NCI-H2107 (cell line): ENCODE data around the gene PLEKHG3.

ENCODE experiments used
- DNase-seq: peaks from one replicate; lab custom pipeline; 2025; lab: John Stamatoyannopoulos, UW

Gene PLEKHG3

DNA sequence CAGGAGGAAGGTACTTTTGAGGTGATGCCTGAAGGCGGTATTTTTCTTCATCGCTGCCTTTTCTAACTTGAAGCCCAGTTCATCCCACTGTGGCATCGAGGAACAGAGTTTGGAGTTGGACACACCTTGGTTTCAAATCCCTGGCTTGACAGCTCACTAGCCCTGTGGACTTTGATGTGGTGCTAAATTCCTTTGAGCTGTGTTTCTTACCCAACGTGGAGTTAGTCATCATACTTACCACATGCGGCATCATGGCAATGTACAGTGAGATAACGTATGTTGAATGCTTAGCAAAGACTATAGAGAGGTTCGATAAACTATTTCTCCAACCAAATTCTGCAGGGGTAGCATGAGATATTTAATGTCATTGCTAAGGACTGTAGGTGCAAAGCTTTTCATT, 3.4 kb downstream of the PLEKHG3 start:
- DNase-seq, result no peak

GRCh38 chr14:64708148-64709004, 4.2 kb downstream of the PLEKHG3 start:
- DNase-seq, result no peak

GRCh38 chr14:64709126-64709525, 4.9 kb downstream of the PLEKHG3 start:
- no peak for DNase-seq

DNA sequence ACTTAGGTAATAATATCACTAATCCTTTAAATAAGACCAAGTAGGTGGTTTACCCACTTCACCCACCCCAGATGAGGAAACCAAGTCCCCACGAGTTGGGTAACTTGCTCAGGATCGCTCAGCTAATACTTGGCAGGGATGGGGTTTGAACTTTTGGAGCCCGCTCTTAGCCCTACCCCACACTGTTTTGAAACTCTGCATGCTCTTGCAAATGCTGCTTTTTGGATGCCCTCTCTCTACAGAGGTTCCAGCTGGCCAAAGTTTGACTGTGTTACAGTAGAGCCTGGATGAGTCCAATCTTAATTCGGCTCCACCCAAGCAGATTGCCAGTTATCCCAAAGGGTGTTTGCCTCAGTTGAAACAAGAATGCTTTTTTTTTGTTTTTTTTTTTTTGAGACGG, 6.8 kb downstream of the PLEKHG3 start:
- no peak for DNase-seq

GRCh38 chr14:64713677-64714076, 9.5 kb downstream of the PLEKHG3 start:
- DNase-seq, result no peak

DNA sequence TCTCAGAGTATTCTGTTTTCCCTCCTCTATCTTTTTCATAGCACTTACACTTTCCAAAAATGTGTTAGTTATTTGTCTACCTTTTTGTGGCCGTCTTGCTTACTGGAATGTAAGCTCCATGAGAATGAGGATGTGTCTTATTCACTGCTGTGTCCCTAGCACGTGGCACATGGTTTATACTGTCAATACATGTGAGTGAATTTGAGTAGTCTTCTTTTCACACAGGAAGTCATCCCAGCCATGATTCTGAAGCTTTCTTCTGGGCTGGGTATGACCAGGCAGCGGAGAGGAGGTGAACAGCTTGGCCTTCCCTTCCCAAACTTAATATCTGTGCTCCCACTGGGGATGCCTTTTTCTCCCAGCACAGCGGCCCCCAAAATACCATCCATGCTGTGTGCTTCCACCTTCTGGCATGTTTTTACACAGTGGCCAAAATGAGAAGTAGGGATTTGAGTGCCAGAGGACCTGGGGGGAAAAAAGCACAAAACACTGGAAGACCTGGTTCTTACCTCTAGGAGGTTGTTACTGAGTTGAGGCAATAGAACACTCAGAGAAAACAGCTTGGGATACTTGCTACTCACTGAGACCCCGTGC, 10.3 kb downstream of the PLEKHG3 start:
- no peak for DNase-seq

GRCh38 chr14:64715146-64715627, 11.0 kb downstream of the PLEKHG3 start:
- no peak for DNase-seq

DNA sequence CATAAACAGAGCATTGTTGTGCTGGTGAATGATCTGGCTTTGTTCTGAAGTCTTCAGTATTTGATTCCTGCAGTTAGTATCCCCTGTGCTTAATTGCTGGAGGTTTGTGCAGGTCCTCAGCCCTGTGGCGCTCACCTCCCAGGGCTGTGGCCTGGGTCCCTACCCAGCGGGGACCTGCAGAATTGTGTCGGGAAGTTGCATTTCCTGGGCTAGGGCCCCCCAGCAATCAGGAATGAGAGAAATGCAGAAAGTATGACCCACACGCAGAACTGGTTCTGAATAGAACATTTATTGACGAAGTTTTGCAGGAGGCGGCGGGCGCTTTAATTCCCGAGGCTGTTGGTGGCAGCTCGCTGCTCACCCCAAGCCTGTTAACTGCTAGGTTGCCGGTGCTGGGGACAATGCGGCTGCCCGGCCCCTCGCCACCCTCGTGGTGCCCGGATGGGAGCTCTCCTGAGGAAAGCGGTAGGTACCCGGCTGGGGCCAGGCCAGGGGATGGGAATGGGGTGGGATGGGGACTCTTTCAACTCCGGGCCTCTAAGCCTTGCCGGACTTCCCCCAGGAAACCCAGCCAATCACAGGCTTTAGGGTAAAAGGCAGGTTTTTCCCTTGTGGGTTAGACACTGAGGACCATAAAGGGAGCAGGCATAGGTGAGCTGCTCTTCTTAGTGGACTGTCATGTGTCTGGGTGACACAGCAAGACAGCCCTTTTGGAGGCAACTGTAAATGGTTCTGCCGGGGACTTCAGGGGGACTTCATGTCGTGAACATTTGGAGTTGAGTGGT, 11.6 kb downstream of the PLEKHG3 start:
- DNase-seq, result no peak

- DNase-seq, result no peak
These were observed 13.6 kb downstream of the PLEKHG3 start for GRCh38 chr14:64717870-64718269.

GRCh38 chr14:64718762-64719161, 14.5 kb downstream of the PLEKHG3 start:
- no peak for DNase-seq

DNA sequence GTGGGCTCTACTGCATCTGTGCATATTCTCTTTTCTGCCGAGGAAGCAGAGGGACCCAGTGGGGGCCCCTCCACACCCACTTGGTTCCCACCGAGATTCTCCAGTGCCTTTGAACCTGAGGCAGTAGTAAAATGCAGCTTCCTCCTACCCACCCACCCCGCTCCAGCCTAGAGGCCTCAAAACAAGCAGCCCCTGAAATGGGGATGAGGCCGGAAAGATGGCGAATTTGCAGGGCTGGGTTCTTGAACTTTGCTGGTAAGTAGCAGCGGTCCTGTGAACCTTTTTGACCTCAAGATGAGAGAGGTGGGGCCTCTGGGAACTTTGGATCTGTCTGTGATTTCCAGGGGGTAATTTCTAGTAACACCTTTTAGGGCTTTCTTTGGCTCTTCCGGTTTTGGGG, 15.4 kb downstream of the PLEKHG3 start:
- no peak for DNase-seq

- no peak for DNase-seq
These were observed 15.9 kb downstream of the PLEKHG3 start for GRCh38 chr14:64720131-64720576.

- peak; percentile 61 for DNase-seq
These were observed 17.2 kb downstream of the PLEKHG3 start for GRCh38 chr14:64721391-64721791.

DNA sequence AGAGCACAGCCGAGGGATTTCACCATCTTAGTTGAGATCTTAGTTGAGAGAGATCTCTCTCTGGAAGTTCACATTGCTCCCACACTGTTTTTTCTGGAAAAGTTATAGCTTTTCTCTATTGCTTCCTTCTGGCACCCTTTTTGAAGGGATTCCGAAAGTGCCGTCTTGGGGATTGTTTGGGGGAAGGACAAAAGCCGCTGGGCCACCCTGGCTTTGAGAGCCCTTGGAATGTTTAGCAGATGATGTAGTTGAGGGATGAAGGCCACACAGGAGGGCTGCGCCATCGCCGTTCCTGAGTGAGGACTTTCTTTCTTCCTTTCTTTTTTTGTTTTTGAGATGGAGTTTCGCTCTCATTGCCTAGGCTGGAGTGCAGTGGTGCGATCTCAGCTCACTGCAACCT, 17.7 kb downstream of the PLEKHG3 start:
- no peak for DNase-seq

GRCh38 chr14:64722842-64723447, 18.7 kb downstream of the PLEKHG3 start:
- no peak for DNase-seq

DNA sequence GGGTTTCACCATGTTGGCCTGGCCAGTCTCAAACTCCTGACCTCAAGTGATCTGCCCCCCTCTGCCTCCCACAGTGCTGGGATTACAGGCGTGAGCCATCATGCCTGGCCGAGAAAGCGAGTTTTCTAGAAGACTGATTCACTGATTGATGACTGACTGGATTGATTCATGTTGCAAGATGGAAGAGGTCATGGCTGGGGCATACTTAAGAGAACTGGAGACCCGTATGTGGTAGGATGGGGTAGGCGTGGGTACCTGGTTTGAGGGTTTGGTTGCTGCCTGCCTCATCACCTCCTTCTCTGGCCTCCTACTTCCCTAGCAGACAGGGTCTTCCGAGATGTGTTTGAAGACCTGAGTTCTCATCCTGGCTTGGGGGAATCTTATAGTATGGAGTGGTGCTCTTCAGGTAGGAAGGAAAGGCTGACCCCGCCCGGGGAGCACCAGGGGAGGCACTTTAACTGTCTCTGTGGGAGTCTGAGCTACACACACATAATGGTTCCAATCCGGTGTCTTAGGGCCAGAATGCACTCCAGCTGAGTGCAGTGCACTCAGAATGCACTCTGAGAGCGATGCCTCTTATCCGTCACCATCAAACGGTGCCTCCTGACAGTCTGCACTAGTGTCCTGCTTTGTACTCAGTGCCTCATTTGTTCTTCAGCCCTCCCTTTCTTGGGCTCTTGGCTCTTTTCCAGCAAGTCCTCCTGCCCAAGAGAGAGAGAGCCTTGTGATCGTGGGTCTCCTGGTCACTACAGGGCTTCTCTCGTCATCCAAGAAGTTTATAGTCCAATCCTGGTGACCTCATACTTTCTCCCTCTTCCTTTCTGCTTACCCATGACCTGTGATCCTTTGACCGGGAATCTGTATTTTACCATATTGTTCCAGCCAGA, 19.7 kb downstream of the PLEKHG3 start:
- DNase-seq, result peak; percentile 24

- no peak for DNase-seq
These were observed 20.3 kb downstream of the PLEKHG3 start for GRCh38 chr14:64724578-64724930.

DNA sequence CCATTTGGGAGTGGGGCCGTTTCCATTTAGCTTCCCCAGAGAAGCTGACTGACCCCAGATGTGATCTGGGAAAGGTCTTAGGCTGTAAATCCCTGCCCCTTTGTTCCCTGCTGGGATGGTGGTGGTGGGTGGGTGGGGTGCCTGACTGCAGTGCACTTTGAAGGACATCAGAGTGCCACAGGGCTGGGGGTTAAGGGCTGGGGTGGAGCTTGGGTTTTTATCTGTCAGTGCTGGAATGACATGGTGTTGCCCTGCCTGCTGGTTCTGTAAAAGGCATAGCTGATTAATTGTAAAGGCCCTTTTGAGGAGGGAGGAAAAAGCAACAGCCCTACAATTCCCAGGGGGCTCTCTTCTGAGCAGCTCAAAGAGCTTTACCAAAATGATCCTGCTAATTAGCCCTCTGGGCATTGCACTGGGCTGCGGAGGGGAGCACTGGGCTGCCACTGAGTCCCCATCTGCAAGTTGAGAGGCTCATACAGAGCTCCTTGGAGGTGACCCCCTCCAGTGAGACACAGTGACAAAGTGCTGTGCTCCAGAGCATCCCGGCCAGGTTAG, 21.1 kb downstream of the PLEKHG3 start:
- peak; percentile 74 for DNase-seq

DNA sequence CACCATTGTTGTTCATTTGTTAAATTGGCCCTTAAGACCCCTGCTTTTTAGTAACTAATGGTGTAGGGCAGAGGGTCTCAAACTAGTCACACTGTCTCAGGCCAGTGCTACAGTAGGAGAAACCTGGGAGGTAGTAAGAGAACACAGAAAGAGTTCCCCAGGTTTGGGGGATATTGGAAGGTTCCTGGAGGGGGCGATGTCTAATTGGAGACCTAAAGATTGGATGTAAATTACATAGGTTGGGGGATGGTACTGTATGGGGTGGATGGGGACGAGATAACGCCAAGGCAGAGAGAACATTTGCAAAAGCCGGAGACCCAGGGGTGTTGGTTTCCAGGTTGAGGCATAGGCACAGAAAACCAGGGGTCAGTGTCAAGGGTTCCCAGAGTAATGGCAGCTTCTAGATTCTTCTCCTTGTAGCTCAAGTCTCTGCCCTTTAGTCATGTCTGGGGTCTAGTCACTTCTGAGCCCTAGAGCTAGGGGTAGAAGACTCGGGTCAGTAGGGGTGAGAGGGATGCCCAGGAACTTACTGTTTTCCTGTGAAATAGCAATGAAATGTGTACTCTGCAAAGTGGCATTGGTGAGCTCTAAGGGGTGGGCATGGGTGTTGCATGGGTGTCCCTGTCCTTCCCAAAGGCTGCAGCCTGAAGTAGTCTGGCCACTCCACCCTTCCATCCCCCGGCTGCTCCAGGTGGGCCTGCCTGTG, 21.8 kb downstream of the PLEKHG3 start:
- no peak for DNase-seq

DNA sequence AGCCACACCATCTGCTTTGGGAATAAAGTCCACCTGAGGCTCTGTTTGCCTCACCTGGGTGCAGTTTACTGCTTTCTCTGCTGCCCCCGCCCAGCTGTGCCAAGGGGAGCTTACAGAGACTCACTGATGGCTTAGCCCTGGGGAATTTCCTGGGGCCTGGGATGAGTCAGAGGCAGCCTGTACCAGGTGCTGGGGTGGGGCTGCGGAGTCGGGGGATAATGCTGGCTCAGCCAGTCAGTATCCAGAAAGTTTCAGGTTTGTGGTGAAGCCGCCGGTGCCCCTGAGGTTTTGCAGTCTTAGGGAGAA, 22.3 kb downstream of the PLEKHG3 start:
- DNase-seq, result peak; percentile 64
